Right lobe of liver (tissue), 5 donors: Measurements from ENCODE around the gene AADACL2. TPM values are rescaled to one million over a fixed set of nuclear protein-coding genes. Genes with fewer than 3 reads are reported as not detected.

Experiments used
- total RNA-seq, 6 experiments: library from RNA; depleted of rRNA in 2 of 6; stranded (reverse); fragments of >200 nt in 2 of 6; fragmentation: NEBNext Ultra II Directional in 3 of 6; extraction: Animal tissue kit (Norgen Biotek cat#: 25700) in 3 of 6; gene quantifications; one replicate each; pipeline versions ENCODE4 v1.1.0 to v1.2.4, GENCODE V29; 2016 to 2023
- donor health status: DM: no; HTN: no; CAD: no.
- donor health status: DM: no; HTN: no; CAD: no.
- donor health status: DM: no; HTN: yes; CAD: no.
- donor health status: DM: no; HTN: yes; CAD: no.

AADACL2 gene
- total RNA-seq, 6 experiments from 2014 or later: not detected

Other genes with a start within 250 kb of the AADACL2 start
- gene AADAC, start 80.2 kb downstream of the AADACL2 start, total RNA-seq: 100 to 1,000 TPM; 160 to 275 (median 229) TPM
- 1 to 10 TPM; 1.7 to 3.2 (median 2.4) TPM for gene SUCNR1, start 139.7 kb downstream of the AADACL2 start, total RNA-seq